SK-N-MC (cell line): ENCODE data around the gene FAM114A1.

Experiments
- EZH2 ChIP-seq: fragments of 200-600 bp; sonication (generic); IDR thresholded peaks from one replicate; pipeline ENCODE4 v1.6.1; 2017; ENCODE audit warnings: antibody characterized with exemption
- POLR2AphosphoS5 ChIP-seq: IDR thresholded peaks from 2 replicates; pipeline ENCODE4 v1.6.1; 2012; ENCODE audit warnings: mild to moderate bottlenecking, low read depth, low read length, borderline replicate concordance

GRCh38 chr4:38957893-38958292, 90.3 kb downstream of the FAM114A1 start:
- TF ChIP-seq POLR2AphosphoS5: no peak
- TF ChIP-seq EZH2: no peak
